Spleen (tissue), 7 donors: ENCODE data around the gene NAA80.

Experiments
- CTCF ChIP-seq, 11 experiments: fragments of 200-600 bp in 7 of 11; fragments of 450-650 bp in 4 of 11; sonication (generic) in 4 of 11; IDR thresholded peaks in 8 of 11; conservative IDR thresholded peaks in 3 of 11; 1 replicate in 7 of 11; 2 replicates in 4 of 11; pipeline versions ENCODE4 v1.4.0 to v1.8.0; 2016 to 2021; ENCODE audit warnings: antibody characterized with exemption in 11 of 11, inconsistent platforms in 4 of 11, mild to moderate bottlenecking in 1 of 11
- POLR2A ChIP-seq, 3 donors: fragments of 450-650 bp; IDR thresholded peaks; one replicate each; pipeline ENCODE4 v1.5.1; 2017; ENCODE audit warnings: antibody characterized with exemption in 3 of 3, mild to moderate bottlenecking in 1 of 3
- POLR2AphosphoS5 ChIP-seq, 3 donors: sonication (generic); formaldehyde crosslinking; IDR thresholded peaks; one replicate each; pipeline ENCODE4 v1.5.1; 2017; ENCODE audit warnings: antibody characterized with exemption in 3 of 3
- donor health status: DM: no; HTN: no; CAD: no; lungs with moderate emphysema.
- donor health status: DM: no; HTN: no; CAD: no.
- donor health status: DM: no; HTN: no; CAD: no.

DNA sequence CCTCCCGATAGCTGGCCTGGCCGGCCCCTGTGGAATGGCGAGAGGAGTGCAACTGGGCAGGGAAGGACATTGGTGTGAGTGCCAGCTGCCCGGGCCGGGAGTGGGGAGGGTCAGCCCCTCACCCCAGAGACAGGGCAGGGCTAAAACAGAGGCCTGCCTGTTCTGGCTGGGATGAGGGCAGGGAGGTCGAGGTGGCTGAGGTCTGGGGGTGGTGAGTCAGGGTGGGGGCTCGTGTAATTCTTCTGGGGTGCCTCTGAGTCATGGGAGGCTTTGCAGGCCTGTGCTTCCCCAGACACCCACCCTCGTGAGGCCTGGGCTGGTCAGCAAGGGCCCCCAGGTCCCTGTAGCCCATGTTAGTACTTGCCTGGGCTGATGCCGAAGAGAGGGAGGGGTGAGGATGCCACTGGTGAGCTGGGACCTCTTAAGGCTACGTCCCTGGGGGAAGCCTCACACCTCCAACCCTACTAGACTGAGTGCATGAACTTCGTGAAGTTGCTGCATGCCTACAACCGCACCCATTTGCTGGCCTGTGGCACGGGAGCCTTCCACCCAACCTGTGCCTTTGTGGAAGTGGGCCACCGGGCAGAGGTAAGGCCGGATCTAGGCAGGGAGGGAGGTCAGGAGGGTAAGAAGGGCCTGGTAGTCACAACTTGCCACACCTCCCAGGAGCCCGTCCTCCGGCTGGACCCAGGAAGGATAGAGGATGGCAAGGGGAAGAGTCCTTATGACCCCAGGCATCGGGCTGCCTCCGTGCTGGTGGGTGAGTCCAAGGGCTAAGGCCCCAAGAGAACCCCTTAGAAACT is 28.6 kb downstream of the NAA80 start:
- TF ChIP-seq CTCF (IDR thresholded peaks at IDR 0.05 in 8 of 11, conservative IDR thresholded peaks at IDR 0.05 in 3 of 11) (no peak), POLR2AphosphoS5 (IDR thresholded peaks at IDR 0.05) (no peak), POLR2A (IDR thresholded peaks at IDR 0.05) (no peak)
